ENCODE measurements around the gene PALLD. TPM values are rescaled to one million over a fixed set of nuclear protein-coding genes. Genes with fewer than 3 reads are reported as not detected.

PALLD gene
- polyA plus RNA-seq, 3 donors, result 7.0 to 145 (median 22.7) TPM

GRCh38 chr4:168540503-168541265, 43.8 kb downstream of the PALLD start:
- no peak overlapping the region for H3K27ac ChIP-seq (ENCODE audit: low read depth, low read length)
- WGBS, 3 donors, result 79 to 91% (median 88%) methylated on average over 6 of the region's 6 CpGs

GRCh38 chr4:168541266-168541953, 44.6 kb downstream of the PALLD start:
- WGBS, 3 donors, result 89 to 92% (median 91%) methylated on average over 7 of the region's 7 CpGs
- no peak overlapping the region for H3K27ac ChIP-seq (ENCODE audit: low read depth, low read length)

DNA sequence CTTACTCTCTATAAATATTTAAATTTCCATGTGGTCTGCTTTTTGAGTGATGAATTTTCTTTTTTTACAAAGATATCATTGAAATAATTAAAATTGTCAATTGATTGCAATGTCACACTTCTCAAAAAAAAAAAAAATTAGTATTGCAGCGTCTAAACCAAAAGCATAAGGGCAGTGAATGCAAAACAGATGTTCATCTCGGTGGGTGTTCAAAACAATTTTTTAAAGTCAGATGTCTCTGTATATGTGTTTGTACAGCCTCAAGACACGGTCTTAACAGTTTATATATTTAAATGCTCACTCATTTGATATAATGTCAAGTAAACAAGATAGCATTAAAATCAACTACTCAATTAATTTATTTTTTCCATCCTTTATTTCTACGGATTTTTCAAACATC, 52.3 kb downstream of the PALLD start:
- no peak overlapping the region for H3K27ac ChIP-seq (ENCODE audit: low read depth, low read length)
- WGBS, 3 donors, result 69 to 80% (median 78%) methylated on average over 4 of the region's 4 CpGs

DNA sequence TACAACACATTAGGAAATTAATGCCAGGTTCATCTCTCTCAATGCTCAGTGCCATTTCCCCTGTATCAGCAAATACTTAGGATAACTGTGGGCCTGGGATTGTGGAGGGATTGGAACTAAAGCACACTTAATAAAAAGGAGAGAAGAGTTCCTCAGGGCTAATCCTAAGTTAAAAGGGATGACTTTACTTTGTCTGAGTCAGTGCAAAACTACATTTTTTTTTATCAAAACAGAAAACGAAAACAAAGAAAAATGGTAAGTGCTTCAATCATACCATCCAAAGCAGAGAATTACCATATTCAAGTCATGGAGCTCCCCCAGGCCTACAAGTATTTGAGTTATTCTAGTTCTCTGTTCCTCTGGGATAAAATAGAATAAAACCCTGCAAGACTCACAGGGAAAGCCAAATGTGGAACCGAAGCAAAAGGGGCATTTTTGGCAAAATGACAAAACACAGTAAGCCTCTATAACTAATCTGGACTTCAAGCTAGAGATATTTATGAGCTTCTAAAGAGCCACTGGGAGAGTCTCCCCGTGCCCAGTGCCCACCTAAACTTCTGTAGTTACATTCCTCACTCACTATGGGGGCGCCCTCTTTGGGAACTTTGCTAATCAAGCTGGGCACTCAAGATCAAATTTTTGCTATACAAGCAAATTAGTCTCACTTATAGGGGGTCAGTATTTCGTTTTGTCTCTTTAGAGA, 53.4 kb downstream of the PALLD start:
- no peak overlapping the region for H3K27ac ChIP-seq (ENCODE audit: low read depth, low read length)
- WGBS, 3 donors, result 76 to 83% (median 81%) methylated on average over 5 of the region's 5 CpGs

- no peak overlapping the region for H3K27ac ChIP-seq (ENCODE audit: low read depth, low read length)
- 81 to 95% (median 95%) methylated on average over 1 of the region's 1 CpG for WGBS, 3 donors
Observed at GRCh38 chr4:168551211-168551610, 54.4 kb downstream of the PALLD start.

DNA sequence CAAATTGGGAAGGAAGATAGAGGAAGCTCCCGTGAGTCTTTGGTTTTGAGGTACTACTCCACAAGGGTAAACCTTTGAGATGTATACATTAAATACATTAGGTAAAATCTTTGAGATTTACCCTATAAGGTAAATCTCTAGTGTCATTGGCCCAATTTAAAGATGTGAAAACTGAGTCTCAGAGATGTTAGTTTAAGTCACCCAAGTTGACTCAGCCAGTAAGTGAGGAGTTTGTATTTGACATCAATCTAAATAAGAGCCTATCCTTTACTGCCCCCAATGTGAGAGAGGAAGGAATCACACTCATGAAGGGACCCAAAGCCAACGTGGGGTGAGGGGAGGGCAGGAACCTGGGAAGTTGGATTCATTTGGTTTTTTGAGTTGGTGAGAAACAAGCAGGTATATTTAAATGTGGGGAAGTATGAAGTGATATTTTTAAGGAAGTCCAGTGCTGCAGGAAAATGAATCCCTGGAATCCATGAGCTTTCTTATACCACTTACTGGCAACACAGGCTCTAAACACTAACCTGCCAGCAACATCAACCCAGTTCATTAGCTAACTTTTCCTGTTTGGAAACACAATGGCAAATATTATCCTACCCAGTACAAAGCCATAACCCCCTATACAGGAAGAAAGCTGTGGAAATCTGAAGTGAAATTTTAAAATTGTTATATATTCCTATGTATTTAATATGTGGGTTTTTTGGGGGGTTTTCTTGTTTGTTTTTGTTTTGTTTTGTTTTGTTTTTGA, 55.3 kb downstream of the PALLD start:
- WGBS, 3 donors, result 54 to 73% (median 57%) methylated on average over 2 of the region's 2 CpGs
- H3K27ac ChIP-seq (ENCODE audit: low read depth, low read length), result no peak overlapping the region

DNA sequence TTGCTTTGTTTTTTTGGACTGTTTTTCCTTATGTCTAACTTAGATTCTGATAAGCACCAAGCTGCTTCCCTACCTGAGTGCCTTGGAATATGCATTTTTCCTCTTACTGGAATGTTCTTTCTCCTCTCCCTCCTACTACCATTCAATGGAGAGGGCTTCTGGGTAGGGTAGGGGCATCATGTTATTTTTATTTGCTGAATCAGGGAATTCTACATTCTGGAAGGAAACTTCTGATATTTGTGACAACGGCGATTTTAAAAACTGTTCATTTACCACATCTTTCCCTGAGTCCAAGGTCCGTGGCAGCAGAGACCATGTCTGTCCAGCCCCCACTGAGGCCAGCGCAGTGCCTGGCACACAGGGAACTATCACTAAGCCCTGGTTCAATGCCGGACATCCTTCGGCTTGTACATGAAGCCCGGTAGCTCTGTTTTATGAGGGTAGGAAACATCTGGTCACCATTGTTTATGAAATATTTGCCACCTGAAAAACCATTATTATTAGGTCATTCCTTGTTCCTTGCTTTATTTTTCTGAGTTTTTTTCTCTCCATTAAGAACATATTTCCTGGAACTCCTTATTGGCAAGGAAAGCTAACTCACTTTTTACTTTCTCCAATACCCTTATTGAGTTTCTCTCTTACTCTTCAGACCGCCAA, 57.0 kb downstream of the PALLD start:
- WGBS, 3 donors, result 67 to 74% (median 72%) methylated on average over 8 of the region's 8 CpGs
- H3K27ac ChIP-seq (ENCODE audit: low read depth, low read length), result no peak overlapping the region

- H3K27ac ChIP-seq (ENCODE audit: low read depth, low read length), result no peak overlapping the region
- WGBS, 3 donors, result 95 to 96% (median 95%) methylated on average over 5 of the region's 5 CpGs
Observed at GRCh38 chr4:168555437-168555836, 58.6 kb downstream of the PALLD start.

DNA sequence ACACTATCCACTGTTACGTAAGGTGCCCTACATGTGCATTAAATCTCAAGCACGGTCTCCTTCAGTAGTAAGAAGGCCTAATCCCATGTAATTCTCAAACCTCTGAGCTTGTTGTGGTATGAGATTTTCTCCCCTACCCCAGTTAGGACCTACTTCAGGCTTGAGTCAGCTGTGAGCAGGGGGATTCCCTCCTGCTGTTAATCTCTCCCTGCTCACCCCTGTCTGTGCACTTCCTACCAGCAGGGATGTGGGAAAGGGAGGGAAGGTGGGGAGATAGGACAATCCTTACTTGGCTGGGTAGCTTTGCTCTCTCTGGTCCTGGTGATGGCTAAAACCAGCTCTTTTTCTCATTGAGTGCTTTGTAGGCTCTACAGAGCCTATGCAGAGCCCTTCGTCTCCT, 60.8 kb downstream of the PALLD start:
- 95 to 98% (median 98%) methylated on average over 3 of the region's 3 CpGs for WGBS, 3 donors
- H3K27ac ChIP-seq (ENCODE audit: low read depth, low read length), result no peak overlapping the region

- no peak overlapping the region for H3K27ac ChIP-seq (ENCODE audit: low read depth, low read length)
- WGBS, 3 donors, result 52 to 70% (median 59%) methylated on average over 1 of the region's 1 CpG
Observed at GRCh38 chr4:168558599-168558998, 61.7 kb downstream of the PALLD start.

GRCh38 chr4:168560184-168561180, 63.6 kb downstream of the PALLD start:
- H3K27ac ChIP-seq (ENCODE audit: low read depth, low read length), result no peak overlapping the region

GRCh38 chr4:168562041-168562571, 65.3 kb downstream of the PALLD start:
- no peak overlapping the region for H3K27ac ChIP-seq (ENCODE audit: low read depth, low read length)
- 67 to 72% (median 71%) methylated on average over 3 of the region's 3 CpGs for WGBS, 3 donors

More at GRCh38 chr4:168560184-168561180, 63.6 kb downstream of the PALLD start:
- WGBS, 3 donors, result 42 to 70% (median 65%) methylated on average over 3 of the region's 3 CpGs

- no peak overlapping the region for H3K27ac ChIP-seq (ENCODE audit: low read depth, low read length)
- 89 to 92% (median 92%) methylated on average over 3 of the region's 3 CpGs for WGBS, 3 donors
Observed at GRCh38 chr4:168564023-168564422, 67.2 kb downstream of the PALLD start.

- 38 to 80% (median 58%) methylated on average over 2 of the region's 2 CpGs for WGBS, 3 donors
- H3K27ac ChIP-seq (ENCODE audit: low read depth, low read length), result no peak overlapping the region
Observed at GRCh38 chr4:168565130-168565529, 68.3 kb downstream of the PALLD start.

GRCh38 chr4:168566726-168567125, 69.9 kb downstream of the PALLD start:
- H3K27ac ChIP-seq (ENCODE audit: low read depth, low read length), result no peak overlapping the region

GRCh38 chr4:168569066-168569930, 72.4 kb downstream of the PALLD start:
- no peak overlapping the region for H3K27ac ChIP-seq (ENCODE audit: low read depth, low read length)
- 33 to 57% (median 50%) methylated on average over 9 of the region's 9 CpGs for WGBS, 3 donors

Data from adipose tissue (tissue), 3 donors.